Hematopoietic multipotent progenitor cell (in vitro differentiated cells): ENCODE data around the gene PEAK1. TPM values are rescaled to one million over a fixed set of nuclear protein-coding genes. Genes with fewer than 3 reads are reported as not detected.
"Not testable (repeated sequence)": the region's sequence is repeated elsewhere in the genome, so short reads cannot be mapped to it uniquely, and the experiment has no call there.

ENCODE experiments used
- DNase-seq, 3 donors: peaks; one replicate each; pipeline ENCODE4 v3.0.0-alpha.2; 2011 to 2015; ENCODE audit warnings: low read depth in 2 of 3, low spot score in 2 of 3
- total RNA-seq: library from RNA; depleted of rRNA; stranded (reverse); fragments of >200 nt; gene quantifications from one replicate; pipeline ENCODE4 v1.2.3, GENCODE V29; 2012

Gene PEAK1
- total RNA-seq, 1 donor = 13.7 TPM

DNA sequence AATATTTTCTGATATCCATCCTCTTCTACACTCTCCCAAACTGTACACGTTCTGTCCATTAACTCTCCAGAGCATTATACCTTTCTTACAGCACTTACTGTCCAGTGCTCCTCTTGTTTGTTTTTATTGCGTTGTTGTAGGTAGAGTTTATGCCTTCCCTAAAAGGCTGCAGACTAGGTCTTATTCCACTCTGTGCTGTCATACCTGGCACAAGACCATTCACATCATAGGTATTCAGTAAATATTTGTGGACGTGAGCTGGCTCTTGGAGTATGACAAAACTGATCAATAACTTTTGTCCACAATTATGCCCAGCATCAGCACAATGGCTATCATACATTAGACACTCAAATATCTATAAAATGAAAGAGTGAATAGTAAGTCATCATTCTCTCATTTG, 5.2 kb upstream of the PEAK1 start:
- DNase-seq = no peak

DNA sequence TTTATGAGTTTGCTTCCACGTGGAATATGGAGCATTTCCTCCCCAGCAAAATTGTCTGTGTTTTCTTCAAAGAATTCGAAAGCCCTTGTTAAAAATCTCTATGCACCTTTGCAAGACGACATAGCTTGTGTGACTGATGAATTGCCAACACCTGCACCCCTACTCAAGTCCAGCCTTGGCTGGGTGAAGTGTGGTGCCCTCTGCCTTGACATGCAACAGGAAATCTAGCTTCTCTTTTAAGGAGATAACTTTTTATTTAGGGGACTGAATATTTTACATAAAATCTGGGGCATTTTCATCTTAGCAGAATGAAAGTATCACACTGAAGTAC, 1.4 kb upstream of the PEAK1 start:
- peak in 2 of 3 donors; percentile 24 to 25 for DNase-seq

- DNase-seq = peak in 2 of 3 donors; percentile 87 to 91
Observed at GRCh38 chr15:77420610-77421369, 886 bp upstream of the PEAK1 start, which contains the start of gene HMG20A. Gene HMG20A, plus strand, starts transcription at chr15:77420888. Its CDS starts 37,520 bp downstream, at chr15:77458408.

- DNase-seq = peak in 1 of 3 donors; percentile 10
Observed at GRCh38 chr15:77418966-77419835, 703 bp downstream of the PEAK1 start.

GRCh38 chr15:77418391-77418965, 1.4 kb downstream of the PEAK1 start:
- DNase-seq = no peak

GRCh38 chr15:77417602-77418001, 2.3 kb downstream of the PEAK1 start:
- no peak for DNase-seq

DNA sequence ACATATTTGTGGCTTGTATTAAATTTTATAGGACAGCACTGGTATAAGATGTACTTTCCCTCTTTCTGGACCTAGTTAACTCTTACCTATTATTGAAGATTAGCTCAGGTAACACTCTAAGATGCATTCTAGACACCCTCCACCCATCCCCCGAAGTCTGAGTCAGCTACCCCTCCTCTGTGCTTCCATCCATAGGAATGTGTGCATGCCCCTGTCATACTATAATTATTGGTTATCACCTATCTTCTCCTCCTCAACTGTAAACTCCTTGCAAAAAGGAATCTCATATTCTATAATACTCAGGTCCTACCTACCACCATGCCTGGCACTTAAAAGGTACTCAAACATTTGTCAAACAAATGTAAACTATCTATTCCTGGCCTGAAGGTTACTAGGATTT, 3.0 kb downstream of the PEAK1 start:
- no peak for DNase-seq

GRCh38 chr15:77416148-77416455, 3.8 kb downstream of the PEAK1 start:
- no peak for DNase-seq

GRCh38 chr15:77415450-77416147, 4.3 kb downstream of the PEAK1 start:
- DNase-seq = no peak

GRCh38 chr15:77414789-77415442, 5.0 kb downstream of the PEAK1 start:
- no peak for DNase-seq

GRCh38 chr15:77413699-77414349, 6.1 kb downstream of the PEAK1 start:
- no peak for DNase-seq

DNA sequence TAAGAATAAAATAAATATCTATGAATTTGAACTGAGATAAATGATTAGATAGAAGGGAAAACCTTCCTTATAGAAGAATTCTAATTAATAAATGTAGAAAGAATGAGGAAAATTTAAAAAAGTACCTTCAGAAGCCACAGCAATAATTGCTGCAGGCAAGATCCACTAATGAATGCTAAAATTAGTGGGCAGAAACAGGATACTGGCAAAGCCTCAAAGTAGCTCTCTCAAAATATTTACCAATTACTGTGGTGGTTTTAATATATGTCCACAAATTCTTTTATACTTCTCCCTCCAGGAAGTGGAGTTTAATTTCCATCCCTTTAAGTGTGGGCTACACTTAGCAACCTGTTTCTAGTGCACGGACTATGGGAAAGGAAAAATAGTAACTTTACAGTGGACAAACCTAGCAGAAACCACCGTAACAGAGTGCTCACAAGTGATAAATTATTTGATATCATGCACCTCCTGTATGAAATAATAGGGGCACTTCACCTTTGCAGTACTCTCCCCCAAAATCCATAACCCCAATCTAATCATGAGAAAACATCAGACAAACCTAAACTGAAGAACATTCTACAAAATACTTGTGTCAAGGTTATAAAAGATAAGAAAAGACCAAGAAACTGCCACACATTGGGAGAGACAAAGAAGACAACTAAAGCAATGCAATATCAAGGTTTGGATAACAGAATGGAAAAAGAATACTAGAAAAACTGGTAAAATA, 6.8 kb downstream of the PEAK1 start:
- DNase-seq = no peak

DNA sequence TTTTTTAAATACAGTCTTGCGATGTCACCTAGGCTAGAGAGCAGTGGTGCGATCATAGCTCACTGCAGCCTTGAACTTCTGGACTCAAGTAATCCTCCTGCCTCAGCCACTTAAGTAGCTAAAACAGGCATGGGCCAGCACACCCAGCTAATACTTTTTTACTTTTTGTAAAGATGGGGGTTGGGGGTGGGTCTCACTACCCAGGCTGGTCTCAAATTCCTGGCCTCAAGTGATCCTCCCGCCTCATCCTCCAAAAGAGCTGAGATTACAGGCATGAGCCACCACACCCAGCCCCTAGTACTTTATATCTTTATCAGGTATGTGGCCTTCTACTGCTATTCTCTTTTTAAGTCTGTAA, 8.3 kb downstream of the PEAK1 start:
- DNase-seq = no peak

- no peak for DNase-seq
Observed at GRCh38 chr15:77410701-77411618, 8.9 kb downstream of the PEAK1 start.

DNA sequence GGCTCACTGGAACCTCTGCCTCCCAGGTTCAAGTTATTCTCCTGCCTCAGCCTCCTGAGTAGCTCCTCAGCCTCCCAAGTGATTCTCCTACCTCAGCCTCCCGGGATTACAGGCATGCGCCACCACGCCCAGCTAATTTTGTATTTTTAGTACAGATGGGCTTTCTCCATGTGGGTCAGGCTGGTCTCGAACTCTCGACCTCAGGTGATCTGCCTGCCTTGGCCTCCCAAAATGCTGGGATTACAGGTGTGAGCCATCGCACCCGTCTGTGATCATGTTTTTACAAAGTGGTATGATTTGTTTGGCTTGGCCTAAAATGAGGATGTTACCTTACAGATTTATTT, 9.8 kb downstream of the PEAK1 start:
- DNase-seq = not testable (repeated sequence)

DNA sequence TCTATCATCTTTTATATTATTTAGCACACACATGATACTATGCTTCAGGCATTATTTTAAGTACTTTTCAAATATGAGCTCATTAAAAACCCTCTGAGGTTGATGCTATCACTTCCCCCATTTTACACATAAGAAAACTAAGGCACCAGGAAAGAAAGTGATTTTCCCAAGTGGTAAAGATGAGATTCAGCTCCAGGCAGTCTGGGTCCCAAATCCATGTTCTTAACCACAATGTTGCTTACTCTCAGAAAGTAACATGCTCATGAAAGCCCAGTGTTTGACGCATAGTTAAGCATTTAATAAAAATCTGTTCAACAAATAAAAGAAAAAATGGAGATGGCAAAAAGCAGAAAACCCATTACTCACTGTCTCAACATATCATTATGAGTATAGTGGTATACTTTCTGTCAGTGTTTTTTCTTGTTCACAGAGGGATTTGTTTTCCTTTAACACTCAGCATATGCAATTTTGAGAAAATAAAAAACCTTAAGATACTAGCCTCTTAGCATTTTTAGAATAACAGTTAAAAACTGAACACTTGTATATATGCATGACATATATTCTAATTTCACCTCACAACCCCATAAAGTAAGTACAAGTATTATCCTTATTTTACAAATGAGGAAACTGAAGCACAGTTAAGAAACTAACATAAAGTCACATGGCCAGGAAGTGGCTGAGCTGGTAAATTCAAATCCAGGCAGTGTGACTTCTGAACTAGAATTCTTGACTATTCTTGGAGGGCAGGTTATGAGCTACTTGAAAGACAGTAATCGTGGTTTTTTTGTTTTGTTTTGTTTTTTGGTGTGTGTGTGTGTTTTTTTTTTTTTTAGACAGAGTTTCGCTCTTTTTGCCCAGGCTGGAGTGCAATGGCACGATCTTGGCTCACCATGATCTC, 10.4 kb downstream of the PEAK1 start:
- peak in 2 of 3 donors; percentile 29 to 65 for DNase-seq

DNA sequence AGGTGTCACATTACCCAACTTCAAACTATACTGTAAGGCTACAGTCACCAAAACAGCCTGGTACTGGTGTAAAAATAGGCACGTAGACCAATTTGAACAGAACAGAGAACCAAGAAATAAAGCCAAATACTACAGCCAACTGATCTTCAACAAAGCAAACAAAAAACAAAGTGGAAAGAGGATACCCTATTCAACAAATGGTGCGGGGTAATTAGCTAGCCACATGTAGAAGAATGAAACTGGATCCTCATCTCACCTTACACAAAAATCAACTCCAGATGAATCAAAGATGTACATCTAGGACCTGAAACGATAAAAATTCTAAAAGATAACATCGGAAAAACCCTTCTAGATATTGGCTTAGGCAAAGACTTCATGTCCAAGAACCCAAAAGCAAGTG, 13.1 kb downstream of the PEAK1 start:
- DNase-seq = no peak
